Islet of Langerhans (tissue), 1 donor: ENCODE measurements around the gene GLIS2.

Experiments
- FAIRE-seq: peaks from one replicate; lab custom pipeline; 2011; peaks lifted over from hg19 to GRCh38; lab: Jason Lieb, UNC

The GLIS2 gene

GRCh38 chr16:4352843-4353242, 37.0 kb downstream of the GLIS2 start:
- FAIRE-seq = no peak

GRCh38 chr16:4353675-4354074, 37.8 kb downstream of the GLIS2 start:
- no peak for FAIRE-seq

- FAIRE-seq = no peak
Measured at GRCh38 chr16:4354512-4355409, 38.9 kb downstream of the GLIS2 start.

GRCh38 chr16:4356820-4357219, 41.0 kb downstream of the GLIS2 start:
- FAIRE-seq = no peak

GRCh38 chr16:4358236-4358635, 42.4 kb downstream of the GLIS2 start:
- FAIRE-seq = no peak

DNA sequence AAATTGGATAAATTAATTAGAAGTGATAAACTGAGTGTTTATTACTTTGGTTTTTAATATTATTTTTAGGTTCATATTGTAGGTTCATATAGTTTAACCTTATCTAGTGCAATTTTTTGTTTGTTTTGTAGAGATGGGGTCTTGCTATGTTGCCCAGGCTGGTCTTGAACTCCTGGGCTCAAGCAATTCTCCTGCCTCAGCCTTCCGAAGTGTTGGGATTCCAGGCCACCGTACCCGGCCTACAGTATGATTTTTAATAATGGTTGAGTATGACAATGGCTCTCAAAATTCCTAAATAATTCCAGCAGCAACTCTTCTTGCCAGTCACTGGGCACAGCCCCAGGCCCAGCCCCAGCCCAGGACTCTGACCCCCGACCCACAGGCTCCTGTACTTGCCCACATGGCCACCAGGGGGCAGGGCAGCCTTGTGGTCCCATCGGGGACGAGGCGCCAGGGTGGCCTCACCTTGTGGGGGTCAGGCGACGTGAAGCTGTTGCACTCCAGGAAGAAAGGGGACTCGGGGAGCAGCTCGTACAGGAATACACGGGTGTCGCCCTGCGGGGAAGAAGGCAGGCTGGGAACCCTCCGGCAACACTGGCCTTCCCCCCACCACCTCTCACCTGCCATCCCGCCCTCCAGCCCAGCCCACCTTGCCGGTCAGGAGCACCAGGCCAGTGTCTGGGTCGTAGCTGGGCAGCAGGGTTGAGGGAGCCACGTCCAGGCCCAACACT, 43.1 kb downstream of the GLIS2 start:
- no peak for FAIRE-seq

DNA sequence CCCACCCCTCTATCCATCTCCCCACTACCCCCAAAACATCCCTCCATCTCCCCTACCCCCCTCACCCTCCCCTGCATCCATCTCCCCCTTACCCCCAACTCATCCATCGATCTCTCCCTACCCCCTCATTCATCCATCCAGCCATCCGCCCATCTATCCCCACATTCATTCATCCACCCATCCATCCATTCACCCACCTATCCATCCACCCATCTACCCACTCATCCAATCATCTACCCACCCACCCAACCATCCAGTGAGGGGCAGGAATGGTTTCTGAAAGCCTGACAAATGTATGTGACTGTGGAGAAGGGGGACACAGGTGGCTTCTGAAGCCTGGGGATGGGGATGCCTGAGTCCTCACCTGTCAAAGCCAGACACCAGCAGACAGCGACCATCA, 44.0 kb downstream of the GLIS2 start:
- FAIRE-seq = no peak

DNA sequence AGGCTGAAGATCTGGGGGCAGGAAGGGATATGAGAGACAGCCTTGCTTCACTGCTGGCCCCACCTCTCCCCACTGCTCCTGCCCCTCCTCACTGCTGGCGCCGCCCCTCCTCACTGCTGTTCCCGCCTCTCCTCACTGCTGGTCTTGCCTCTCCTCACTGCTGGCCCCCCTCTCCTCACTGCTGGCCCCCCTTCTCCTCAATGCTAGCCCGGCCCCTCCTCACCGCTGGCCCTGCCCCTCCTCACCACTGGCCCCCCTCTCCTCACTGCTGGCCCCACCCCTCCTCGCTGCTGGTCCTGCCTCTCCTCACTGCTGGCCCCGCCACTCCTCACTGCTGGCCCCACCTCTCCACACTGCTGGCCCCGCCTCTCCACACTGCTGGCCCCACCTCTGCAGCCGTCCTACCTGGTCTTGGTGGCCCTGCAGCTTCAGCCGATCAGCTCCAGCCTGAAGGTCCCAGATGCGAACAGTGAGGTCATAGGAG, 44.7 kb downstream of the GLIS2 start:
- FAIRE-seq = no peak

DNA sequence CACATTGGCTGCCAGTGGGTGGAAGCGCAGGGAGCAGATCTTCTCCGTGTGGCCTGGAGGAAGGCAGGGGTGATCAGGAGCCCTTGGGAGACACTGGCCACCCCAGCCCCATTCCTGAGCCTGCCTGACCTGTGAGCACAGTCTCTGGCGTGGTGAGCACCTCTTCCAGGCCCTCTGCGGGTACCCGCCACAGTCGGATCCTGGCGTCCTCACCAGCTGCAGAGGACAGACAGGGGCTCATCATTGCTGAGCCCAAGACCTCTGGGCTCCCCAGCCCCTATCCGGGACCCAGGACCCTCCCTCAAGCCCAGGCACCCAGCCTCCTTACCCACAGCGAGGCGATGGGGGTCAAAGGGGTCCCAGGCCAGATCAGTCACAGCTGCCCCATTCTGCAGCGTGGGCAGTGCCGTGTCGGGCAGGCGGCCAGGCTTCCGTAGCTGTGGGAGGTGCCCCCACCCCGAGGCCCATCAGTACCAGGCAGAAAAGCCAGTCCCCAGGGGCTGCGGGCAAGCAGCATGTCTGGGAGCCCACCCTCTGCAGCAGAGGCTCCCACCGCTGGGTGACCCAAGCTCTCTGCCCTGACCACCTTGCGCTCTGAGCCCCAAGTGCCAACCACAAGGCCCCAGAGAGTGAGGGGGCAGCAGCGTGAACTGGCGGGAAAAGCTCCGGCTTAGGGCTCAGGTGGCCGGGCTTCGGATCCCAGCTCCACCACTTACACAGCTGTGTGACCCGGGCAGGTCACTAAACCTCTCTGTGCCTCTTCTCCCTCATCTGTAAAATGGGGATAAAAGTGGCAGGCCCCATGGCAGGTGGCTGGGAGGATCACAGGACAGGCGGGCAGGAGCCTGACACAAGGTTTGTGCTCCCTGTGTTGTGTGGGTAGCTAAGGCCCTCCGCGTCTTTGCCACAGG, 45.4 kb downstream of the GLIS2 start:
- no peak for FAIRE-seq

DNA sequence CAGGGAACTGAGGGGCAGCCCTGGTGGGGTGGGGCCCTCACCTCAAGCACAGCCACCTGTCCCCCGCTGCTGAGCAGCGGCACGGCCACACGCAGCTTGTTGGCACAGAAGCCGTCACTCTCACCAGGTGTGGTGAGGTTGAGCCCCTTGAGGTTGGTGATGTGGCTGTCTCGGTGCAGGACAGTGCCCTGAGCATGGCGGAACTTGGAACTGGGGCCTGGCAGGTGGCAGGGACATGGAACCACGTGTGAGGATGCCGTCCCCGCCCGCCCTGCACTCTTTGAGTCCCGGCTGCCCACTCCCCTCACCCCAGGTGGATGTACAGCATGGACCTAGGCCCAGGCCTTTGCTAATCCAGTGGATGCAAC, 46.1 kb downstream of the GLIS2 start:
- no peak for FAIRE-seq

DNA sequence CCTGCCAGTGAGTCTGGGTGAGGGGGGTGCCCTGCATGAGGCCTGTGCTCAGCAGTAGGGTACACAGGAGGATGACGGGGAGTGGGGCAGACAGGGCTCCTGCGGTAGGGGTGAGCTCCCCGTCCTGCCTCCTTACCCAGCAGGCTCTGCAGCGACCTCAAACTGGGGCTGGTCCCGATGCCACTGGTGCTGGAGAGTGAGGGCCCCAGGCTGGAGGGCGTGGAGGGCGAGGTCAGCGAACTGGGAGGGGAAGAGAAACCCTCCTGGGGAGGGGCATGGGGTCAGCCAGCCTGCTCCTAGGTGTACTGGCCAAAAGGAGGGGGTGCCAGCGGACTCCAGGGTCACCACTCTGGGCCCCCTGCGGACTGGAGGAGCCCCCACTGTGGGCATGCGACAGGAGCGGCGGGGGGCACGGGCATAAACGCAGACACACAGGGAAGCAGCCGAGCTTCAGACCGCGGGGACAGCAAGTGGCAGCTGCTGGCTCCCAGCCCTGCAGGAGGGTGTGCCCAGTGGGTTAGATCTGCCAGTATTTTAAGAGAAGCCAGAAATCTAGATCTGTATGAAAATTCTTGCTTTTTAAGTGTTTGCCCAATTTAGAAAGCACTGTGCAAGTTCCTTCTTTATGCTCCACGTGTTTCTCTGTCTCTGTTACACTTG, 46.7 kb downstream of the GLIS2 start:
- FAIRE-seq = no peak

DNA sequence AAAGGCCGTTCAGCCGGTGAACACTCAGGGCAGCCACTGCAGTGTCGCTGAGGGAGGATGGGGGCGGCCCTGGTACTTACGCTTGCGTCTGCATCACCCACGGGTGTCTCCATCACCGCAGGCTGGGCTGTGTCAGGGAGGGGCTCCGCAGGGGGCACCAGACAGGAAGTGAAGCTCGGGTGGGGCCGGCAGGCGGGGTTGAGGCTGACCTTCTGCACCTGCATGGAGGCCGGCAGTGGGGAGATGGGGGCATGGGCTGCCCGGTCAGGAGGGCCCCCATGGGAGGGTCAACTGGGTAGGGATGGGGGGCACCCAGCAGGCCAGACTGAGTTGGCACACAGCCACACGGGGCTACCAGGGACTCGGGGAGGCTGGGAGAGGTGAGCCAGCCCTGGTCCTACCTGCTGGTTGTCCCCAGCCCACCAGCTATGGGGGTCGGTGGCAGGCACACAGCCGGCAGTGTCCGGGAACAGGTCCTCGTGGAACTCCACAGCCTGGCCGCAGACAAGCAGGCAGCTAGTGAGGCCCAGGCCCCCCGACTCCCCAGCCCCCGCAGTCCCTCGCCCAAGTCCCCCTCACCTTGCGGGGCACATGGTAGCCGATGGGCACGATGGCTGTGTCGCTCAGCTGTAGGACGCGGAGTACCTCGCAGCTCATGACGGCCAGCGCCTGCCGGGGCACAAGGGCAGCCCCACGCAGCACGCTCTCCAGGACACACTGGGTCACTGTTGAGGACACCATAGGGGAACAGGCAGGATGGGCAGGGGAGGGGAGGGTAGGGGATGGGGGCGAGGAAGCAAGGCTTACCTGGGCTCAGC, 48.5 kb downstream of the GLIS2 start:
- FAIRE-seq = no peak

DNA sequence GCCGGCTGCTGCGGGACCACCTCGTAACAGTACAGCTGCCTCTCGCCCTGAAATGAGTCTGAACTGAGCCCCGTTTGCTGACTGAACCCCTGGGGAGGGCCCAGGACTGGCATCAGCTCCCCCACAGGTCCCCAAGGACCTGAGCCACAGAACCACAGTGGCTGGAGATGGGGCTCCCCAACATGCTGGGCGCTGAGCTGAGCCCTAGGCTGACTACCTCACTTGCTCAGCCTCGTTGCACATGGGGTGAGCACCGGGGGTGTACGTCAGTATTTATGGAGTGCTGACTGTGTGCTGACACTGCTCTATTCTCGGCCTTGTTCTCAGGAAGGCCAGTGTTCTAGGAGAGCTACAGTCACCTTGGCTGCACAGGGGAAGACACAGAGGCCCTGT, 49.1 kb downstream of the GLIS2 start:
- no peak for FAIRE-seq

- no peak for FAIRE-seq
Measured at GRCh38 chr16:4365615-4366014, 49.7 kb downstream of the GLIS2 start.

DNA sequence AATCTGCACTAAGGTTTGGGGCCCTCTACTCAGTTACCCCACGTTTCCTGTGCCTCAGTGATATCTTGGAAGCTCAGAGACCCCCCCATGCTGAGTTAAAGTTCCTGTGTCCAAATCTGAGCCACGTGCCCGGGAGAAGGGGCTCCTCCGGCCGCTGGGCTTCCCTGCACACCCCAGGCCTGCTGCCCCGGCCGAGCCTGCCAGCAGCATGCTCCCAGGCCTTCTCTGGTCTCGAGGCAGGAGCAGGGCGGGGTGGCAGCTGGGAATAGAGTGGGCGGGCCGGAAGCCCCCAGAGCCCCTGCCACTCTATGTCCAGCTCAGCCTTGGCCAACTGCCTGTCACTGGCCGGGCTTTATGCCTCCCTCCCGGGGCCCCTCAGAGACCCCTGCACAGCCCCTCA, 50.1 kb downstream of the GLIS2 start:
- no peak for FAIRE-seq

DNA sequence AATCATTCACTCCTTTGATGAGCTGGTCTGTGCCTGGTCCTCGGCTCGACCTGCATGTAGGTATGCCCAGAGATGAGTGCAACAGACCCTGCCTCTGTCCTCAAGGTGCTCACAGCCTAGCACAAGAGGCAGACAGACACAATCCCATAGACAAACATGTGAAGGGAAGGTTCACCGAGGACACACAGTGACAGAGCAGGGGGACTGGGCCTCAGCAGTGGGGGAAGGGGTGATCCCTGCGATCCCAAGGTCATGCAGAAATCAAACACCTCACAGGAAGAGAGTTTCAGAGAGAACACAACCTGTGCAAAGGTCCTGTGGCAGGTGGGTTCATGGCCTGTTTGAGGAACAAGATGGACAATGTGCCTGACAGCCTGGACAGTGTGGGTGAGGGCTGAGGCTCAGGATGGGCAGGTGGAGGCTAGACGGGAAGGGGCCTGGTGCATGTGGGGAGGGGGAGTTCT, 51.6 kb downstream of the GLIS2 start:
- no peak for FAIRE-seq

- FAIRE-seq = no peak
Measured at GRCh38 chr16:4369007-4369733, 53.3 kb downstream of the GLIS2 start.

DNA sequence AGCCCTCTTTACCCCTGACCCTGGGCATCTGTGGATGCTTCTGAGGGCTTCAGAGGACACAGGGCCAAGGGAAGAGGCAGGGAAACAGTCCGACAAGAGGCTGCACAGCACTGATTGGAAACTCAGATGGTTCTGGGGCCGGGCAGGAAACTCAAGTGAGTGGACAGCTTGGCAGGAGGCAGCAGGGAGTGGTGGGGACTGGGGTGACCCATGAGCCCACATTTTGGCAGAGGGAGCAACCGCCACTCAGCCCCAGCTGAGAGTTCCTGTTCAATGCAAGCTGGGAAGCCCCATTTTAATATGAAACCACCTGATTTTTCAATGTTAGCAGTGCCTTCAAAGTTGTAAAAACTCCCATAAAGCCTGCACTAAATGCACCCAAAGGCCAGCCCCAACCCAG, 54.3 kb downstream of the GLIS2 start:
- FAIRE-seq = no peak

- no peak for FAIRE-seq
Measured at GRCh38 chr16:4370570-4371356, 54.9 kb downstream of the GLIS2 start.
